H54 (cell line): Measurements from ENCODE around the gene LIX1.
"Not testable (repeated sequence)": the region's sequence is repeated elsewhere in the genome, so short reads cannot be mapped to it uniquely, and the experiment has no call there.

Experiments used
- DNase-seq: peaks from one replicate; pipeline ENCODE4 v3.0.0; 2011; ENCODE audit warnings: low spot score, mixed read lengths; ENCODE audit not compliant: insufficient read length
- FAIRE-seq: peaks from 3 replicates; lab custom pipeline; 2011; peaks lifted over from hg19 to GRCh38; lab: Jason Lieb, UNC
- POLR2A ChIP-seq: IDR thresholded peaks from 2 replicates; pipeline ENCODE4 v1.6.1; 2011; ENCODE audit warnings: low read depth, mild to moderate bottlenecking, low read length

Gene LIX1

GRCh38 chr5:97163360-97163764, 21.0 kb upstream of the LIX1 start:
- FAIRE-seq (peak; percentile 27), DNase-seq (no peak)
- no peak for TF ChIP-seq POLR2A

GRCh38 chr5:97162045-97162444, 19.6 kb upstream of the LIX1 start:
- FAIRE-seq: peak; percentile 99
- no peak for DNase-seq
- no peak for TF ChIP-seq POLR2A

- TF ChIP-seq POLR2A: no peak
- FAIRE-seq: no peak
- DNase-seq: no peak
Observed at GRCh38 chr5:97157689-97158088, 15.3 kb upstream of the LIX1 start.

- TF ChIP-seq POLR2A: no peak
- FAIRE-seq: no peak
- DNase-seq: no peak
Observed at GRCh38 chr5:97151370-97151769, 9.0 kb upstream of the LIX1 start.

- TF ChIP-seq POLR2A: no peak
- FAIRE-seq (no peak), DNase-seq (no peak)
Observed at GRCh38 chr5:97150401-97150800, 8.0 kb upstream of the LIX1 start.

- no peak for FAIRE-seq
- TF ChIP-seq POLR2A: no peak
- no peak for DNase-seq
Observed at GRCh38 chr5:97149709-97150108, 7.3 kb upstream of the LIX1 start.

- no peak for TF ChIP-seq POLR2A
- no peak for FAIRE-seq
Observed at GRCh38 chr5:97148288-97148687, 5.9 kb upstream of the LIX1 start.

GRCh38 chr5:97143704-97144103, 1.3 kb upstream of the LIX1 start:
- no peak for TF ChIP-seq POLR2A
- FAIRE-seq (no peak), DNase-seq (no peak)

More at GRCh38 chr5:97148288-97148687, 5.9 kb upstream of the LIX1 start:
- DNase-seq: no peak

- FAIRE-seq (no peak), DNase-seq (no peak)
- no peak for TF ChIP-seq POLR2A
Observed at GRCh38 chr5:97141539-97141938, 872 bp downstream of the LIX1 start.

GRCh38 chr5:97141031-97141430, 1.4 kb downstream of the LIX1 start:
- no peak for TF ChIP-seq POLR2A
- FAIRE-seq: no peak
- no peak for DNase-seq

GRCh38 chr5:97140250-97140649, 2.2 kb downstream of the LIX1 start:
- FAIRE-seq: peak; percentile 72
- not testable (repeated sequence) for DNase-seq

- FAIRE-seq: no peak
Observed at GRCh38 chr5:97136475-97136874, 5.9 kb downstream of the LIX1 start.

GRCh38 chr5:97135868-97136267, 6.5 kb downstream of the LIX1 start:
- no peak for TF ChIP-seq POLR2A
- DNase-seq (no peak), FAIRE-seq (no peak)

More at GRCh38 chr5:97136475-97136874, 5.9 kb downstream of the LIX1 start:
- no peak for TF ChIP-seq POLR2A
- DNase-seq: no peak

GRCh38 chr5:97134634-97135033, 7.8 kb downstream of the LIX1 start:
- FAIRE-seq (no peak), DNase-seq (no peak)
- no peak for TF ChIP-seq POLR2A

- FAIRE-seq (no peak), DNase-seq (no peak)
- TF ChIP-seq POLR2A: no peak
Observed at GRCh38 chr5:97133101-97133500, 9.3 kb downstream of the LIX1 start.

- TF ChIP-seq POLR2A: no peak
- DNase-seq (no peak), FAIRE-seq (no peak)
Observed at GRCh38 chr5:97131921-97132320, 10.5 kb downstream of the LIX1 start.
